GM13977 (cell line): ENCODE data around the gene DGLUCY.
"Not testable (repeated sequence)": the region's sequence is repeated elsewhere in the genome, so short reads cannot be mapped to it uniquely, and the experiment has no call there.

ENCODE experiments used
- DNase-seq: peaks from one replicate; pipeline ENCODE4 v3.0.0; 2012; ENCODE audit warnings: low spot score
- in situ Hi-C: fragments of 300-500 bp; cut with MboI; formaldehyde crosslinking; loops from one replicate; pipeline ENCODE4 v1.12.0; 2022; ENCODE audit warnings: low sequenced_read_pairs, low pct_unique_long_range_greater_than_20kb, mixed read lengths, inconsistent platforms; ENCODE audit not compliant: unreplicated experiment
- TF ChIP-seq, protein P1 (sequence below): IDR thresholded peaks from 2 replicates; pipeline ENCODE4 v1.5.1; 2012; ENCODE audit warnings: mild to moderate bottlenecking, control low read depth; ENCODE audit not compliant: insufficient read depth; ENCODE audit errors: extremely low read depth, missing control alignments

DGLUCY gene

GRCh38 chr14:91195881-91196280 is 82.0 kb downstream of the DGLUCY start:
- TF ChIP-seq, protein P1, sequence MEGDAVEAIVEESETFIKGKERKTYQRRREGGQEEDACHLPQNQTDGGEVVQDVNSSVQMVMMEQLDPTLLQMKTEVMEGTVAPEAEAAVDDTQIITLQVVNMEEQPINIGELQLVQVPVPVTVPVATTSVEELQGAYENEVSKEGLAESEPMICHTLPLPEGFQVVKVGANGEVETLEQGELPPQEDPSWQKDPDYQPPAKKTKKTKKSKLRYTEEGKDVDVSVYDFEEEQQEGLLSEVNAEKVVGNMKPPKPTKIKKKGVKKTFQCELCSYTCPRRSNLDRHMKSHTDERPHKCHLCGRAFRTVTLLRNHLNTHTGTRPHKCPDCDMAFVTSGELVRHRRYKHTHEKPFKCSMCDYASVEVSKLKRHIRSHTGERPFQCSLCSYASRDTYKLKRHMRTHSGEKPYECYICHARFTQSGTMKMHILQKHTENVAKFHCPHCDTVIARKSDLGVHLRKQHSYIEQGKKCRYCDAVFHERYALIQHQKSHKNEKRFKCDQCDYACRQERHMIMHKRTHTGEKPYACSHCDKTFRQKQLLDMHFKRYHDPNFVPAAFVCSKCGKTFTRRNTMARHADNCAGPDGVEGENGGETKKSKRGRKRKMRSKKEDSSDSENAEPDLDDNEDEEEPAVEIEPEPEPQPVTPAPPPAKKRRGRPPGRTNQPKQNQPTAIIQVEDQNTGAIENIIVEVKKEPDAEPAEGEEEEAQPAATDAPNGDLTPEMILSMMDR, result no peak

DNA sequence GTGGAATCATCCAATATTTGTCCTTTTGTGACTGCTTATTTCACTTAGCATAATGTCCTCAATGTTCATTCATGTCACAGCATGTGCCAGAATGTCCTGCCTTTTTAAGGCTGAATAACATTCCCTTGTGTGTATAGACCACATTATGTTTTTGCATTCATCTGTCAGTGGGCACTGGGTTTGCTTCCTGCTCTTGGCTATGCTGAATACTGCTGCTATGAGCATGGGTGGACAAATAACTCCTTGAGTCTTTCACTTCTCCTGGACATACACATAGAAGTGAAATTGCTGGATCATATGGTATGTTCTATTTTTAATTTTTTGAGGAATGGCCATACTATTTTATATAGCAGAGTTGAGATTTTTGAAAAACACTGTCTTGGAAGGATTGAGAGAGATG is 83.8 kb downstream of the DGLUCY start:
- in situ Hi-C loops, result loop anchor here (25.0 kb wide), 1 partner anchor 240 kb away; no protein-coding TSS in a partner anchor
- no peak for DNase-seq
- TF ChIP-seq, protein P1, result no peak

More at GRCh38 chr14:91195881-91196280, 82.0 kb downstream of the DGLUCY start:
- DNase-seq, result no peak
- in situ Hi-C loops, result loop anchor here (25.0 kb wide), 1 partner anchor 241 kb away; no protein-coding TSS in a partner anchor

- in situ Hi-C loops, DNase-seq: not testable (repeated sequence)
Measured at GRCh38 chr14:91200802-91201201, 86.9 kb downstream of the DGLUCY start.

DNA sequence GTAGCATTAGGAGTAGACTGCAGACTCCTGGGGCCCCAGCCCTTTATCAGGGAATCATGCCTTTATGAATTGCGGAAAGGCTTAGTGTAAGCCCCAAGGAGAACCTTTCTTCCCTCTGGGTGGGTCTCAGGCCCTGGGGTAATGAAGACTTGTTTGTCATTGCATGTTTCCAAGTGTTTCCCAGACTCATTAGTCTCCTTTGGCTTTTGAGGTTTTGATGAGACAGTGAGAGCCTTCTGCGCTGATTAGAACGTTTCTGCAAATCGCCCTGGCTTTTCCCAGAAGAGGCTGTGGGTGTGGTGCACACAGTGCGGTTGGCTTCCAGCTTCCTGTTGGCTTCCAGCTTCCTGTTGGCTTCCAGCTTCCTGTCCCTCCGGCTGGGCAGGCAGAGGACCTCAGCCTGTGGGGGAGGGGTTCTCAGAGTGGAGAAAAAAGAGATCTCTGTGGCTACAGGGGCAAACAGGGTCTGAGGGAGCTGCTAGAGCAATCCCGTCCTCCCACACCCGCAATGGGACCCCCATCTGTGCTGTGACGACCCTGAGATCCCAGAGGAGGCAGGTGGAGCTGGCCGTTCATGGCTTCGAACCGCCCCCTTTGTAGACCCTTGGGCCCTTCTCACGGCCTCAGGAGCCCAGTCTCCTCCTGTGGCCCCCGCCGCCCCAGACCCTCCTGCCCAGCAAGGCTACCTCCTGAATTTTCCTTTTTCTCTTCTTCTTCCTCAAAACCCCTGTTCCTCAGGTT is 88.5 kb downstream of the DGLUCY start:
- TF ChIP-seq, protein P1, result no peak
- in situ Hi-C loops, result no loop called here
- no peak for DNase-seq

GRCh38 chr14:91204657-91205056 is 90.8 kb downstream of the DGLUCY start:
- DNase-seq, result no peak
- in situ Hi-C loops, result no loop called here
- TF ChIP-seq, protein P1, result no peak

DNA sequence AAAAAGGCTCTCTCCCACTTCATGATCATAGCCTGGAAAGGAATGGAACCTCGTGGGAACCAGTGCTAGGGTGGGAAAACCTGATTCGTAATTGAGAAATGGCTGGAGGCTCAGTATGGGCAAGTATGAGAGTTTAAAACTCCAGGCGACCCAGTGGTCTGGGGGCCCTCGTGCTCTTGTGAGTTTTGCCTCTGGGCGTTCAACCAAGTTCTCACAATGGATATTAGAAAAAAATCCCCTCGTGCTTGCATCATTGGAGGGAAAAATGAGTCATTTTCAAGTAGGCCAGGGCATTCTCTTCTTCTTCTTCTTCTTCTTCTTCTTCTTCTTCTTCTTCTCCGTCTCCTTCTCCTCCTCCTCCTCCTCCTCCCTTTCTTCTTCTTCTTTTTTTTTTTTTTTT is 91.6 kb downstream of the DGLUCY start:
- DNase-seq, result no peak
- in situ Hi-C loops, result no loop called here
- TF ChIP-seq, protein P1, result no peak

GRCh38 chr14:91207008-91207407 is 93.1 kb downstream of the DGLUCY start:
- in situ Hi-C loops, result no loop called here
- TF ChIP-seq, protein P1, result no peak
- DNase-seq, result no peak
